GM18526 (cell line): ENCODE data around the gene SCYL3.

Source experiments
- POLR2A ChIP-seq: IDR thresholded peaks from 3 replicates; pipeline ENCODE4 v1.6.1; 2011; ENCODE audit not compliant: insufficient read length; ENCODE audit errors: extremely low read depth

SCYL3 gene

DNA sequence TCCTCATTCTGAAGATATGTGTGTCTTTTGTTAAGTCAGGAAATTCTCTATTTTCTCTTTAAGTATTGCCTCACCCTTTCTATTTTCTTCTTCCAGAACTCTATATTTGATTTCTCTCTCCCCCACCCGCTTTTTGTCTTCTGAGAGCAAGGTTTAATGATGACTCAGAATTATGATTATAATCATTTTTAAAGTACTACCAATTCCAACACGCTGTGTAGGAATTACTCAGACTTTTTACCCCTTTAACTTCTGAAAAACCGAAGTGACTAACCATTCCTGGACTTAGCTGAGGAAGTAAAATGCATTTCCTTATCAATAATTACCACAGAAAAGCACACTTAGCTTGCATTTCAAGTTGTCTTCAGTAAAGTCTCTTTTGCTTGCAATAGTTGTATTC, 20.8 kb upstream of the SCYL3 start:
- no peak for TF ChIP-seq POLR2A

DNA sequence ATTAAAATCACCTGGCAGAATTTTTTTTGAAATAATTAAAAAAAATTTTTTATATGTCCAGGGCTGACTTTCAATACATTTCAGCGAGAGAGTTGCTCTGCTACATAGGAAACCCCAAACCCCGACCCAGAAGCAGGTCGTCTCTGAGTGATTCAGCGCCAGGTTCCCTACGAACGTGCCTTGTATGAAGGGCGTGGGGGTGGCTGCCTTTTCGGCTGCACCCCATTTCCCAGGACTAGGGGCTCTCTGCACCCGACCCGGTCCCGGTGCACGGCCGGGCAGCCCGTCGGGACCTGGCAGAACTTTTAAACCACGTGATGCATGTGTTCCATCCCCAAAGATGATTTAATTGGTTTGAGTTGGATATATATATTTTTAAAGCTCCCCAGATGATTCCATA, 15.8 kb upstream of the SCYL3 start:
- no peak for TF ChIP-seq POLR2A

- TF ChIP-seq POLR2A = no peak
Measured at GRCh38 chr1:169906938-169907337, 13.2 kb upstream of the SCYL3 start.

- TF ChIP-seq POLR2A = no peak
Measured at GRCh38 chr1:169904834-169905233, 11.1 kb upstream of the SCYL3 start.

- no peak for TF ChIP-seq POLR2A
Measured at GRCh38 chr1:169902751-169903150, 9.1 kb upstream of the SCYL3 start.

- no peak for TF ChIP-seq POLR2A
Measured at GRCh38 chr1:169901115-169901514, 7.4 kb upstream of the SCYL3 start.

- no peak for TF ChIP-seq POLR2A
Measured at GRCh38 chr1:169900571-169900970, 6.9 kb upstream of the SCYL3 start.

DNA sequence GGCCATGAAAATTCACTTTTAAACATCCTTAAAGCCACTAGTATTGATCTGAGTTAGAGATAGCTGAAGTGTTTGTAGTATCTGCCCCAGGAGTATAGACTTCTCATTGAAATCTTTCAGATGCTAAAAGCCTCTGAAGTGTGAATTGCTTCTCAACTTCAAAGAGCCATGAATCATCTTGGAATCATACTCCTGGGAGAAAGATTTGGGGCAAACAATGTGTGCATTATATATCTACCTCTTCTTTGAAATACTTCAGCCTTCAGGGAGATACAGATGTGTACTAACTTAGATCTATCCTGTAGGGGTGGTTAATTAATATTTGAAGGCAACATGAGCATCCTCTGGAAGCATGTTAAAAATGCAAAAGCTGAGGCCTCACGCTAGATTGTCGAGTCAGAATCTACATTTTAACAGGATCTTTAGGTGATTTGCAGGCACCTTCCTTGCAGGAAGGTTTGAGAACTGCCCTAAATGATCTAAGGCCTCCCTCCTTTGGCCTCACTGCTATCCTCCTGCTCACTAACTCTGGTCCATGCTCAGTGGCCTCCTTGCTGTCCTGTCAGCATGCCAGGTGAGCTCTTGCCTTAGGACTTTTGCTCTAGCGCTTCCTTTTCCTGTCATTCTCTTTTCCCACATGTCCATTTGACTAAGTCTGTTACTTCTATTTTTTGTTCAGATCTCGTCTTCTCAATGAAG, 6.0 kb upstream of the SCYL3 start:
- TF ChIP-seq POLR2A = no peak

GRCh38 chr1:169896013-169896412, 2.3 kb upstream of the SCYL3 start:
- TF ChIP-seq POLR2A = no peak

DNA sequence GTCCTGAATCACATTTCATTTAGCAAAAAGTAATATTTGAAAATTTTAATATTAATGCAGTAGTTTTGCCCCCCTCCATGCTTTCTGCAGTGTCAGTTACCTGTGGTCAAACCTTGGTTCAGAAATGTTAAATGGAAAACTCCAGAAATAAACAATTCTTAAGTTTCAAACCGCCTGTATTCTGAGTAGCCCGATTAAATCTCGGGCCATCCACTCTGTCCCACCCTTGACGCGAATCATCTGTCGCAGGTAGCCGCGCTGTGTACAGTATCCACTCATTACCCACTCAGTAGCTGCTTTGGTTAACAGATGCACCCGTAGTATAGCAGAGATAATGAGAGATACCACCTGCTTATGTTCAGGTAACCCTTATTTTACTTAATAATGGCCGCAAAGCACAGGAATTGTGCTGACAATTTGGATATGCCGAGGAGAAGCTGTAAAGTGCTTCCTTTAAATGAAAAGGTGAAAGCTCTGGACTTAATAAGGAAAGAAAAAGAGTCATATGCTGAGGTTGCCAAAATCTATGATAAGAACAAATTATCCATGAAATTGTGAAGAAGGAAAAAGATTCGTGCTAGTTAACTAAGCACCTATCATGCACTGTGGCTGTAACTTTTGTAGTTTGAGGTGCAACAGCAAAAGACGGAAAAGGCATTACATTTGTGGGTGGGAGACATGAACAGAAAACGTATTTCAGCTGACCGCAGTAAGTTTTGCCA, 889 bp upstream of the SCYL3 start:
- no peak for TF ChIP-seq POLR2A

GRCh38 chr1:169892927-169893644, 610 bp downstream of the SCYL3 start:
- no peak for TF ChIP-seq POLR2A

- no peak for TF ChIP-seq POLR2A
Measured at GRCh38 chr1:169892176-169892926, 1.3 kb downstream of the SCYL3 start.

- TF ChIP-seq POLR2A = no peak
Measured at GRCh38 chr1:169891539-169891885, 2.2 kb downstream of the SCYL3 start.

DNA sequence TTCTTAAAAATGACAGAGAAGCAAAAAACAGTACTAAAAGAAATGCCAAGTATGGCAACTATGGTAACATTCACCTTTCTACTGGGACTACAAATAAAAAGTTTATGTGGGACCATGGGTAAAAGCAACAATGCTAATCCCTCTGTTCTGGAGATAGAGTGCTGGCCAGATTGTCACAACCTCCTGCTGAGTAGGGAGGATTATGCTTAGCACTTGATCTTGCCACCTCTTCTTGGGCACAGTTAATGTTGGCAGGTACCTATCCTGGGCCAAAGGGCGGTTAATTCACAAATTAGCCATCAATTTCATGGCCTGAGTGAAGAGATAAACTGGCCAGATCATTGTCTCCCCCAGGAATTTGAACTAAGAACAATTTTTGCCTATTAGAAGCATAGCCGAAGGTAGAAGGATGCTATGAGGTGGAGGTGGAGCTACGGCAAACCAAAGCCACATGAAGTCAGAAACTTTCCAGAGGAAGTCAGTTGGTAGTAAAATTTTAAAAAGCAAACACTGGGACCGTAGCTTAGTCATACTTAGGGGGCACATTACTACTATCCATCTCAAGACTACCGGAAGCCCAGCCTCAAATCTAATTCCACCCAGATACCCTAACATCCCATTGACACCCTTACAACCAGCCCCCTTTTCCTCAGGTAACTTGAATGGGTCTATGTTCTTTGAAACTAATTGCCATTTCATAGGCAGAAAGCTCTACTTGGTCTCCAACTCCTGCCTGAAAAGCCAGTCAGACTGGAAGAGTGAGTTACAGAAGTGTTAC, 2.7 kb downstream of the SCYL3 start:
- TF ChIP-seq POLR2A = no peak

DNA sequence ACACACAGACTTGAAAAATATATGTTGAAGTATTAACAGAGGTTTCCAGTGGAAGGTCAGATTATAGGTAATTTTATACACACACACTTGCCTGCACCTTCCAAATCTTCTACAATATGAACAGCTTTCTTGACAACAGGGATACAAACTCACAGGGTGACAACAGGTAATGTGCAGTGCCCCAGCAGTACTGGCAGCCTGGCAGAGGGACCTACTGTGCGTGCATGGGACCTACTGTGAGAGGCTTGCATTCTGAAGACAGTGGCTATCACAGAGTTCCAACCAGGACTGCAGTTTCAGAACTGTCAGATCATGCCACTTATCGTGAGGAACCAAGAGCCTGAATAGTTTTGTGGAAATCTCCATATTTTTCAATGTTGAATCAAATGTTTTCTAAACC, 3.8 kb downstream of the SCYL3 start:
- TF ChIP-seq POLR2A = no peak

- no peak for TF ChIP-seq POLR2A
Measured at GRCh38 chr1:169886931-169887330, 6.8 kb downstream of the SCYL3 start.
